Epithelial cell of proximal tubule (primary cell): ENCODE results near the gene COA1. TPM values are rescaled to one million over a fixed set of nuclear protein-coding genes. Genes with fewer than 3 reads are reported as not detected.

Source experiments
- DNase-seq: peaks from one replicate; pipeline ENCODE4 v3.0.0-alpha.2; 2011; ENCODE audit warnings: low read depth
- H3K4me3 ChIP-seq: 2 replicates; pipeline ENCODE4 v1.5.1; 2011; ENCODE audit warnings: low read depth, mild to moderate bottlenecking, low read length
- total RNA-seq: library from RNA; depleted of rRNA; stranded (reverse); fragments of >200 nt; gene quantifications from 2 replicates; pipeline ENCODE4 v1.2.3, GENCODE V29; 2015
- TF ChIP-seq, protein P1 (sequence below): conservative IDR thresholded peaks from 2 replicates; pipeline ENCODE4 v1.5.1; 2012; ENCODE audit warnings: low read depth, mild to moderate bottlenecking, low read length

Gene COA1
- total RNA-seq, 1 donor from 2014 or later = 54.0 TPM

DNA sequence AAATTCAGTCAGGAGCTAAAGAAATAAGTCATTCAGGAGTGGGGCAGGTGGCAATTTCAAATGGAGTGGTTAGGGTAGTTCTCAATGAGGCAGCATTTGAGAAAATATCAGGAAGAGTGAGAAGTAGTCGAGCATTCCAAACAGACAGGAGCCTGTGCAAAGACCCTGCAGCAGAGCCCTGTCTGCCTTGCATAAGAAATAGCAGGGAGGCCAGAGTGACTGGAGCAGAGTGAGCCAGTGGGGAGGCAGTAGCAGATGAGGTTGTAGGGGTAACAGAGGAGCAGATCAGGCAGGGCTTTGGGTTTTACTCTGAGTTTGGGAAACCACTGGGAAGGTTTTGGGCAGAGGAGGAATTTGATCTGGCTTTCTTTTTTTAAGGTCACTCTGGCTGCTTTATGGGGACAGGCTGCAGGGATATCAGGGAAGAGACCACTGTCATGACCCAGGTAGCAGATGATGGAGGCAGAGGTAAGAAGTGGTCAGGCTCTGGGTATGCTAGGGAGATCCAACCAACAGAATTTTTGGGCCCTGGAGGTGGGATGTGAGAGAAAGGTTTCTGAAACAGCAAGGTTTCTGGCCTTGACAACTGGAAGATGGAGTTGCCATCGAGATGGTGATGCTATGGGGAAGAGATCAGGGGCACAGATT is 27.9 kb upstream of the COA1 start:
- no peak overlapping the region for H3K4me3 ChIP-seq
- TF ChIP-seq, protein P1, sequence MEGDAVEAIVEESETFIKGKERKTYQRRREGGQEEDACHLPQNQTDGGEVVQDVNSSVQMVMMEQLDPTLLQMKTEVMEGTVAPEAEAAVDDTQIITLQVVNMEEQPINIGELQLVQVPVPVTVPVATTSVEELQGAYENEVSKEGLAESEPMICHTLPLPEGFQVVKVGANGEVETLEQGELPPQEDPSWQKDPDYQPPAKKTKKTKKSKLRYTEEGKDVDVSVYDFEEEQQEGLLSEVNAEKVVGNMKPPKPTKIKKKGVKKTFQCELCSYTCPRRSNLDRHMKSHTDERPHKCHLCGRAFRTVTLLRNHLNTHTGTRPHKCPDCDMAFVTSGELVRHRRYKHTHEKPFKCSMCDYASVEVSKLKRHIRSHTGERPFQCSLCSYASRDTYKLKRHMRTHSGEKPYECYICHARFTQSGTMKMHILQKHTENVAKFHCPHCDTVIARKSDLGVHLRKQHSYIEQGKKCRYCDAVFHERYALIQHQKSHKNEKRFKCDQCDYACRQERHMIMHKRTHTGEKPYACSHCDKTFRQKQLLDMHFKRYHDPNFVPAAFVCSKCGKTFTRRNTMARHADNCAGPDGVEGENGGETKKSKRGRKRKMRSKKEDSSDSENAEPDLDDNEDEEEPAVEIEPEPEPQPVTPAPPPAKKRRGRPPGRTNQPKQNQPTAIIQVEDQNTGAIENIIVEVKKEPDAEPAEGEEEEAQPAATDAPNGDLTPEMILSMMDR = no peak
- no peak for DNase-seq

DNA sequence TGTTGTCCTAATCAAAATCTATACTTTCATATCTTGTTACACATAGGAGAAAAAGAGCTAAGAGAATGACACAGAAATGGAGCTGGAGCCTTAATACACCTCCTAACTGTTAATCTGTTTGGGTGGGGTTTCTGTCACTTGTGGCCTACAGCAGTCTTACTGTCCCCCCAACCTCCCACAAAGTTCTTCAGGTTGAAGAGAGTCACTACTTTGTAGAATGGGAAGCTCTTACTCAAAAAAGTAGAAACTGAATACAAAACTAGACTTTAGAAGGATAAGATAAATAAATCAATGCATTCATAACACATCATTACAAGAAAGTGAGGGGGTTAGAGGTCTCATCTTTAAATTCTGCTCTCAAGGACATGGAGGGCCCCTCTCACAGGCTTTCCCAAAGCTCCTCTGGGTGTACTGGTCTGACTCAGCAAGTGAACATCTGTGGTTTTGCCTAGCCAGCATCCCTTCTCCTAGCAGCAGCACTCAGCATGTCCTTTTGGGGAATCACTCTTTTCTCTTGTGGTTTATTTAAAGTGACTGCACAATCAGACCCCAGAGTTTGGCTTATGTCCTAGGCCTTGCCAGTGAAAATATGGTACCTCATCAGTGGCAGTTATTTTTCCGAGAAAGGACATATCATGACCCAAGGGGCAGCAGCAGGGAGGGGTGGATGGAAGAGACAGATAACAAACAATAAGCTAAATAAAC is 27.2 kb upstream of the COA1 start:
- TF ChIP-seq, protein P1 = no peak
- H3K4me3 ChIP-seq = no peak overlapping the region
- DNase-seq = no peak

DNA sequence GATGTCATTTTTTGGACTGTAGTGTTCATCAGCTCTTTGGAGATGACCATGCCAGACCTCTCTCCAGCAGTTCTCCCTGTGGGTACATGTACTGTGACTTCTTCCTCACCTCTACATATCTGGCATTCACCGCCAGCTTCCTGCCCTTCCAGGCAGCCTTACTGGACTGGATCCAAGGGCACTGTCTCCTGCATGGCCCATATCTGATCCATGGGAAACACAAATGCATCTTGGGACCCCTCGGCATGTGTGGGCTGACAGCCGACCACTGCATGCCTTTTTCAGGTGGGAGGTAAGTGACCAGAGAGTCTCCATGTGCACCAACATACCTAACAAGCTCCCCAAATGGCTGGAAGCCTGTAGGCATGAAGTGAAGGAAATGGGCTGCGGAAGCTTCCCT is 25.3 kb upstream of the COA1 start:
- DNase-seq = no peak
- H3K4me3 ChIP-seq = no peak overlapping the region
- TF ChIP-seq, protein P1 = no peak

DNA sequence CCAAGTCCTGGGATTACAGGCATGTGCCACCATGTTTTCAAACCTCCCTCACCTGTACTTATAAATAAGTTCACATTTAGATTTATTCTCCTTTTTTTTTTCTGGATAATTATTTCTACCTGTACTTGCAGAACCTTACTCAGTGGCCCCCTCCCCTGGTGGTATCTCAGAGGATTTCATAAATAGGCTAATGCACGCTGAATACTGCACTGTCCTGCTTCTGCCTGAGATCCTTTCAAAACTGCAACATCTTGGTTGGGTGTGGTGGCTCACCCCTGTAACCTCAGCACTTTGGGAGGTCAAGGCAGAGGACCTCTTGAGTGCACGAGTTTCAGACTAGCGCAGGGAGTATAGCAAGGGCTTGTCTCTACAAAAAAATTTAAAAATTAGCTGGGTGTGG is 24.5 kb upstream of the COA1 start:
- no peak for DNase-seq
- TF ChIP-seq, protein P1 = peak; percentile 17
- H3K4me3 ChIP-seq = no peak overlapping the region

DNA sequence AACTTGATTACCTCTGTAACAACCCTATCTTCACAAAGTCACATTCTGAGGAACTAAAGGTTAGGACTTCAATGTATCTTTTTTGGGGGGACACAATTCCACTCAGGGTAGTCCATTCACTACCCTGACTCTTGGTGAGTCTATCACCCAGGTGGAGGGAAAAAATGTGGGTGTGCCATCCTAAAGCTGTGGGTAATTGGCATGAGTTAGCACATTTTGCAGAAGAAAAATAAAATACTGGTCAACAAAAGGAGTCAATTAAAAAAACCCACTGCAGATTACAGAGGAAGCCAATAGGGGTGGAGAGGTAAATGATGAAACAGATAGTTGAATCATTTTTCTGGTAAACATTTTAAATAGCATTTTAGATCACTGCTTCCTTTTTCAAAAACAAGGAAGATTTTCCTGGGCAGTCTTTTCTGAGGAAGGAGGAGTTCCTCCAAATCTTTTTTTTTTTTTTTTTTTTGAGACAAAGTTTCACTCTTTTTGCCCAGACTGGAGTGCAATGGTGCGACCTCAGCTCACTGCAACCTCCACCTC is 24.0 kb upstream of the COA1 start:
- H3K4me3 ChIP-seq = no peak overlapping the region
- TF ChIP-seq, protein P1 = no peak
- no peak for DNase-seq

DNA sequence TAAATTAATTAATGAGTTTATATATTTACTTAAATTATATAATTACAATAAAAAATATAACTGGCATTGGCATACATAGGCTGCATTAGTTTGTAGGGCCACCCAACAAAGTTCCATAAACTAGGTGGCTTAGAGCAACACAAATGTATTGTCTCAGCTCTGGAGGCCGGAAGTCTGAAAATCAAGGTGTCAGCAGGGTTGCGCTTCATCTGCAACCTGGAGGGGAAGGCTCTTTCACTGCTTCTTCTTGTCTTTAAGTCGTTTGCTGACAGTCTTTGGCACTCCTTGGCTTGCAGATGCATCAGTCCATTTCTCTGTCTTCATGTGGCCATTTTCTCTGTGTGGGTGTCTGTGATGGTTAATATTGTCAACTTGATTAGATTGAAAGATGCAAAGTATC is 23.1 kb upstream of the COA1 start:
- TF ChIP-seq, protein P1 = no peak
- no peak overlapping the region for H3K4me3 ChIP-seq
- DNase-seq = no peak
